SK-N-DZ (cell line): ENCODE data around the gene GJC2.
A peak's percentile ranks its signal among the peaks of the same experiment; 100 is the strongest.

Experiments used
- DNase-seq: peaks from one replicate; pipeline ENCODE4 v3.0.0-alpha.2; 2015; ENCODE audit warnings: low spot score
- small RNA-seq, 2 experiments: library from RNA; depleted of rRNA; stranded (forward); fragments of <200 nt; gene quantifications; one replicate each; pipeline ENCODE3, GENCODE V24; 2014

Gene GJC2

GRCh38 chr1:228190182-228190581 is 40.5 kb downstream of the GJC2 start:
- DNase-seq, result no peak

DNA sequence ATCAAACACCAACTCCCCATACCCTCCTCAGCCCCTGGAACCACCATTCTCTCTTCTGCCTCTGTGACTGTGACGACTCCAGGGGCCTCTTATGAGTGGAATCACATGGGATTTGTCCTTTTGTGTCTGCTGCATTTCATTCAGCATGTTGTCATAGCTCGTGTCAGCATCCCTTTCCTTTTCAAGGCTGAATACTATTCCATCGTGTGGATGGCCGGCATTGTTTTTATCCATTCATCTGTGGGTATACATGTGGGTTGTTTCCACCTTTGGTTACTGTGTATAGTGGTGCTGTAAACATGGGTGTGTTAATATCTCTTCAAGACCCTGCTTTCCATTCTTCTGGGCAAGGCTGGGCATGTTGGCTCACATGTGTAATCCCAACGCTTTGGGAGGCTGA is 41.0 kb downstream of the GJC2 start:
- DNase-seq, result no peak

GRCh38 chr1:228194436-228194835 is 44.7 kb downstream of the GJC2 start:
- no peak for DNase-seq

- DNase-seq, result no peak
Observed at GRCh38 chr1:228194921-228195812, 45.4 kb downstream of the GJC2 start.

GRCh38 chr1:228197555-228198147 is 47.9 kb downstream of the GJC2 start:
- no peak for DNase-seq

GRCh38 chr1:228198977-228199590 is 49.4 kb downstream of the GJC2 start:
- no peak for DNase-seq

GRCh38 chr1:228204958-228205357 is 55.2 kb downstream of the GJC2 start:
- DNase-seq, result no peak

- DNase-seq, result peak; percentile 46
Observed at GRCh38 chr1:228205526-228206436, 56.1 kb downstream of the GJC2 start.

- DNase-seq, result no peak
Observed at GRCh38 chr1:228206582-228207351, 57.0 kb downstream of the GJC2 start.

DNA sequence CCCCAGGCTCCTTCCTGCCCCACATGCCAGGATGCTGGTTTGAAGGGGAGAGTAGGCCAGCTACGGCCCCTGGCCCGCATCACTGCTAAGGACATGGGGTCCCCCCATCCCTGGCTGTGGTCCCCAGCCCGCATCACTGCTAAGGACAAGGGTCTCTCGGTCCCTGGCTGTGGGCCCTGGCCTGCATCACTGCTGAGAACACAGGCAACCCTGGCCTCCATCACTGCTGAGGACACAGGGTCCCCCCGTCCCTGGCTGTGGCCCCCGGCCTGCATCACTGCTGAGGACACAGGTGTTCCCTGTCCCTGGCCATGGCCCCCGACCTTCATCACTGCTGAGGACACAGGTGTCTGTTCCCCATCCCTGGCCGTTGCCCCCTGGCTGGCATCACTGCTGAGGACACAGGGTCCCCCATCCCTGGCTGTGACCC is 57.7 kb downstream of the GJC2 start:
- no peak for DNase-seq

DNA sequence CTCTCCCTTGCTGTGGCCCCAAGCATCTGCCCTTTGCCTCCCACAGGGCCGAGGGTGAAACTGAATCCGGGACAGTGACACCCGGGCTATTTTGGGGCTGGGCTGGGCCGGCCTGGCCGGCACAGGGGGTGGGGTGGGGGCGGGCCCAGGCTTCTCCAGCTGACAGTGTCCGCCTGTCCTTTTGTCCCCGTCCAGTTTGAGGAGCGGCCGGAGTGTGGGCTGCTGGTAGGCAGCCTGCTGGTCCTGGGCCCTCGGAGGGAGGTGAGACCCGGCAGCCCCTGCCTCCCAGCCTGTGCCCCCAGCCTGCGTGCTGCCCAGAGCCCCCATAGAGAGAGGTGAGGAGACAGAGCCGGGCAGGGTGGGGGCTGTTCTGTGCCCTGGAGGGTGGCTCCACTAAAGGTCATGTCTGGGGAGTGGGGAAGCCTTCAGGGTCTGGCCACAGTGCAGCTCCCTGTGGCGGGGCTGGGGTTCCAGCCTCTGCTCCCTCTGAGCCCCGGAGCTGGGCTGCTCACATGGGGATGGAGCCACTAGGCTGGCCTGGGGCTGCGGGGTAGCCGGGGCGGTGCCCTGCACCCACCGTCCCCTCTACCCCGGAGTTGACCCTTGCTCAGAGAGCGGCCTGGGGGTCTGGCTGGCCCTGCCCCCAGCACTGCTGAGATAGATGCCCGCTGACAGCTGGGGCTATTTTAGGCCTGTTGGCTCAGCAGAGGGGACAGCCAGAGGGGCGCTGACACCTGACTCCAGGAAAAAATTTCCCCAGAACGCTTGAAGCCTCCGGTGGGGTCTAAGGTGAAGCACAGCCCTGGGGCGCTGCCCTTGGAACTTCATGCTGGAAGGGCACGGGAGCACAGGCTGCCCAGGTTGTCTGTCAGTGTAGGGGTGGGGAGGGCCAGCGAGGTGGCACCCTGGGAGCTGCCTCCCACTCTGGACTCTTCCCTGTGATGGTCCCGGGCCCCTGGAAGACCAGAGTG is 58.4 kb downstream of the GJC2 start, which contains the start of gene OBSCN:
Gene OBSCN (plus strand): TSS at position 194 of the 971 bp plus-strand sequence. CDS start 3,740 bp downstream, outside the sequence.
- no peak for DNase-seq

DNA sequence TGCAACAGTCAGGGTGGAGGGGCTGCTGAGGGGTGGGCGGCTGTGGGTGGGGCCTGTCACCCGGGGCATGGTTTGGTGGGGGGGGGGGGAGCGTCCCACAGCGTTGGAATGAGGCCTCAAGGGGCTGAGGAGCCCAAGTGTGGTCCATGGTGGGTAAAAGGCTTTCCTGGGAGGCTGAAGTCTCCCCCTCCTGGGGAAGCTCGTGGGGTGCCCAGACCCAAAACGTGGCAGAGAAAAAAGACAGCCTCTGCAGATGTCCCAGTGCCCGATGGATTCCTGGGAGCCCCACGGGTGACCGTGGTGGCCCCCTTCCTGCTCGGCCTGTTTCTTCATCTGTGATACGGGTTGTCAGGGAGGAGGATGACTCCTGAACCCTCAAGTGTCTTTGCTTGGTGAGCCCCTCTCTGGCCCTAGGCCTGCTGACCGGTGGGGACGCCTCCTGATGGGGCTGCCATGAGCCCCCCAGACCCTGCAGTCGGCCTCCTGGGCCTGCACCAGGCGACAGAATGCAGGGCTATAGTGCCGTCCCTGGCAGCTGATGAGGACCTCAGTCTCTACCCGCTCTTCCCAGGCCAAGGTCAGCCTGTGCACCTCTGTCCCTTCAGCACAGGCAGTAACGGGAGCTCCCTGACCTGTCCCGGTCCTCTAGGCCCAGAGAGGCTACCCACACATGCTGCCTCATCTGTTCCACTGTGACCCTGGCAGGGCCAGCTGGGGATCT is 59.3 kb downstream of the GJC2 start:
- no peak for DNase-seq

Small RNAs within 50 kb of the gene (small RNA-seq; reads per million reads assigned to genes)
- 0 reads per million in 2 experiments for gene AL359510.1
